Astrocyte (in vitro differentiated cells and primary cell): Measurements from ENCODE around the gene MRRF.

ENCODE experiments used
- EZH2 ChIP-seq: IDR thresholded peaks from 2 replicates; pipeline ENCODE4 v1.6.1; 2012; ENCODE audit warnings: mild to moderate bottlenecking, low read length, inconsistent platforms; ENCODE audit not compliant: insufficient read depth
- TF ChIP-seq, protein P1 (sequence below): IDR thresholded peaks from 2 replicates; pipeline ENCODE4 v1.5.1; 2011; ENCODE audit warnings: low read depth, mild to moderate bottlenecking, inconsistent platforms, low read length, moderate library complexity; ENCODE audit not compliant: insufficient read depth

DNA sequence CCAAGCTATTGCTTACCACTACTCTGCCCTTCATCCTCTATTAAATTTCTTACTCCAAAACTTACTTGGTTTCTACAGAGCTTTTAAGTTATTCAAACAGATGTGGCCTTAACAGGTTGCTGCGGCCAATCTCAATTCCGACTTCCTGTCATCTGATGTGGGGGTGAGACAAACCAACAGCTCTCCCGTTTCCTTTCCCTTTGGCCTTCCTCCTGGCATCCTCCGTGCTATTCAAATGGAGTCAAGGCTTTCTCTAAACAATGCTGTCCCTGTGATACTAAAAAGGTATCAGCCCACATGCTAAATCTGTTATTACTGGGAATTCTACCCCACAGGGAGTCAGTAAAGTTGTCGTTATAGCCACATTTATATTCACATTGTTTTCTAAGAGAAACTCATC, 11.9 kb upstream of the MRRF start:
- no peak for TF ChIP-seq EZH2
- TF ChIP-seq, protein P1, sequence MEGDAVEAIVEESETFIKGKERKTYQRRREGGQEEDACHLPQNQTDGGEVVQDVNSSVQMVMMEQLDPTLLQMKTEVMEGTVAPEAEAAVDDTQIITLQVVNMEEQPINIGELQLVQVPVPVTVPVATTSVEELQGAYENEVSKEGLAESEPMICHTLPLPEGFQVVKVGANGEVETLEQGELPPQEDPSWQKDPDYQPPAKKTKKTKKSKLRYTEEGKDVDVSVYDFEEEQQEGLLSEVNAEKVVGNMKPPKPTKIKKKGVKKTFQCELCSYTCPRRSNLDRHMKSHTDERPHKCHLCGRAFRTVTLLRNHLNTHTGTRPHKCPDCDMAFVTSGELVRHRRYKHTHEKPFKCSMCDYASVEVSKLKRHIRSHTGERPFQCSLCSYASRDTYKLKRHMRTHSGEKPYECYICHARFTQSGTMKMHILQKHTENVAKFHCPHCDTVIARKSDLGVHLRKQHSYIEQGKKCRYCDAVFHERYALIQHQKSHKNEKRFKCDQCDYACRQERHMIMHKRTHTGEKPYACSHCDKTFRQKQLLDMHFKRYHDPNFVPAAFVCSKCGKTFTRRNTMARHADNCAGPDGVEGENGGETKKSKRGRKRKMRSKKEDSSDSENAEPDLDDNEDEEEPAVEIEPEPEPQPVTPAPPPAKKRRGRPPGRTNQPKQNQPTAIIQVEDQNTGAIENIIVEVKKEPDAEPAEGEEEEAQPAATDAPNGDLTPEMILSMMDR: no peak
